HEK293T (cell line): ENCODE measurements around the gene GAB2.

Experiments used
- BHLHE40 ChIP-seq: fragments of 450-650 bp; IDR thresholded peaks from 2 replicates; pipeline ENCODE4 v1.6.1; 2016; ENCODE audit warnings: mild to moderate bottlenecking, moderate library complexity, borderline replicate concordance
- CTBP1 ChIP-seq: fragments of 450-650 bp; IDR thresholded peaks from 2 replicates; pipeline ENCODE4 v1.6.1; 2016; ENCODE audit warnings: borderline replicate concordance
- ELF4 ChIP-seq: fragments of 450-650 bp; IDR thresholded peaks from 2 replicates; pipeline ENCODE4 v1.6.1; 2017; ENCODE audit warnings: antibody characterized with exemption
- FOXA1 ChIP-seq: fragments of 450-650 bp; IDR thresholded peaks from 2 replicates; pipeline ENCODE4 v1.6.1; 2016; ENCODE audit warnings: mild to moderate bottlenecking
- FOXK2 ChIP-seq: fragments of 450-650 bp; IDR thresholded peaks from 2 replicates; pipeline ENCODE4 v1.6.1; 2016; ENCODE audit warnings: mild to moderate bottlenecking
- FOXM1 ChIP-seq: fragments of 450-650 bp; IDR thresholded peaks from 2 replicates; pipeline ENCODE4 v1.6.1; 2017; ENCODE audit warnings: mild to moderate bottlenecking, borderline replicate concordance
- NFRKB ChIP-seq: fragments of 450-650 bp; IDR thresholded peaks from 2 replicates; pipeline ENCODE4 v1.6.1; 2016; ENCODE audit warnings: mild to moderate bottlenecking, moderate library complexity
- SP1 ChIP-seq: fragments of 450-650 bp; IDR thresholded peaks from 2 replicates; pipeline ENCODE4 v1.6.1; 2017
- SUZ12 ChIP-seq: fragments of 450-650 bp; IDR thresholded peaks from 2 replicates; pipeline ENCODE4 v1.6.1; 2016; ENCODE audit warnings: mild to moderate bottlenecking
- TARDBP ChIP-seq: fragments of 450-650 bp; IDR thresholded peaks from 2 replicates; pipeline ENCODE4 v1.6.1; 2016
- TF ChIP-seq, protein P1 (sequence below): fragments of 450-650 bp; IDR thresholded peaks from 2 replicates; pipeline ENCODE4 v1.6.1; 2016

DNA sequence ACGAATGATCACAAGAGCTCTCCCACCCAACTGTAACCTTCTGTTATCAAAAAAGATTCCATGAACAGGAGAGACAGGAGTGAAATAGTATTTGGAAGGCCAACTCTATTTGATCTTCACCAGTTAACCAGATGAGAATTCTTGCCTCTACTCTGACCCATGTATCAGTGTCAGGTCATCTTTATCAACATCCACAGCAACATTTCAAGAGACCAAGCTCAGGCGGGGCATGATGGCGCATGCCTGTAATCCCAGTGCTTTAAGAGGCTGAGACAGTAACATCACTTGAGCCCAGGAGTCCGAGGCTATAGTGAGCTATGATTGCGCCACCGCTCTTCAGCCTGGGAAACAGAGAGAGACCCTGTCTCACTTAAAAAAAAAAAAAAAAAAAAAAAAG lies 62.3 kb downstream of the GAB2 start:
- TF ChIP-seq NFRKB (no peak), BHLHE40 (no peak), SP1 (no peak), FOXA1 (no peak), ELF4 (no peak), FOXM1 (no peak), SUZ12 (no peak), TARDBP (no peak), CTBP1 (no peak), FOXK2 (no peak)
- TF ChIP-seq, protein P1, sequence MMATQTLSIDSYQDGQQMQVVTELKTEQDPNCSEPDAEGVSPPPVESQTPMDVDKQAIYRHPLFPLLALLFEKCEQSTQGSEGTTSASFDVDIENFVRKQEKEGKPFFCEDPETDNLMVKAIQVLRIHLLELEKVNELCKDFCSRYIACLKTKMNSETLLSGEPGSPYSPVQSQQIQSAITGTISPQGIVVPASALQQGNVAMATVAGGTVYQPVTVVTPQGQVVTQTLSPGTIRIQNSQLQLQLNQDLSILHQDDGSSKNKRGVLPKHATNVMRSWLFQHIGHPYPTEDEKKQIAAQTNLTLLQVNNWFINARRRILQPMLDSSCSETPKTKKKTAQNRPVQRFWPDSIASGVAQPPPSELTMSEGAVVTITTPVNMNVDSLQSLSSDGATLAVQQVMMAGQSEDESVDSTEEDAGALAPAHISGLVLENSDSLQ, result no peak
